Mesothelial cell of epicardium (in vitro differentiated cells): ENCODE results near the gene SALL4. TPM values are rescaled to one million over a fixed set of nuclear protein-coding genes. Genes with fewer than 3 reads are reported as not detected.
A peak's percentile ranks its signal among the peaks of the same experiment; 100 is the strongest.

Source experiments
- DNase-seq, 2 experiments: peaks; one replicate each; pipeline ENCODE4 v3.0.0; 2021; ENCODE audit warnings: low spot score in 2 of 2; ENCODE audit not compliant: unreplicated experiment in 2 of 2
- H3K27ac Mint-ChIP-seq: 2 replicates; pipeline ENCODE4 v1.8.0; 2021; ENCODE audit warnings: mixed read lengths
- H3K27me3 Mint-ChIP-seq: 2 replicates; pipeline ENCODE4 v1.8.0; 2021; ENCODE audit warnings: low read depth, mixed read lengths
- H3K36me3 Mint-ChIP-seq: 2 replicates; pipeline ENCODE4 v1.8.0; 2021; ENCODE audit warnings: mixed read lengths
- H3K4me1 Mint-ChIP-seq: 2 replicates; pipeline ENCODE4 v1.8.0; 2021; ENCODE audit warnings: mixed read lengths
- H3K4me3 Mint-ChIP-seq: 2 replicates; pipeline ENCODE4 v1.8.0; 2021; ENCODE audit warnings: mild to moderate bottlenecking, moderate library complexity, mixed read lengths
- H3K9me3 Mint-ChIP-seq: 2 replicates; pipeline ENCODE4 v1.8.0; 2021; ENCODE audit warnings: mixed read lengths
- total RNA-seq: library from RNA; stranded (reverse); gene quantifications from 3 replicates; pipeline ENCODE4 v1.2.1, GENCODE V29; 2021
- TF ChIP-seq, protein P1 (sequence below): fragments of 200-600 bp; sonication (generic); IDR thresholded peaks from one replicate; pipeline ENCODE4 v1.5.0; 2021; ENCODE audit warnings: antibody characterized with exemption; ENCODE audit not compliant: unreplicated experiment

SALL4 gene
- total RNA-seq, 1 donor from 2014 or later: 20.5 TPM

DNA sequence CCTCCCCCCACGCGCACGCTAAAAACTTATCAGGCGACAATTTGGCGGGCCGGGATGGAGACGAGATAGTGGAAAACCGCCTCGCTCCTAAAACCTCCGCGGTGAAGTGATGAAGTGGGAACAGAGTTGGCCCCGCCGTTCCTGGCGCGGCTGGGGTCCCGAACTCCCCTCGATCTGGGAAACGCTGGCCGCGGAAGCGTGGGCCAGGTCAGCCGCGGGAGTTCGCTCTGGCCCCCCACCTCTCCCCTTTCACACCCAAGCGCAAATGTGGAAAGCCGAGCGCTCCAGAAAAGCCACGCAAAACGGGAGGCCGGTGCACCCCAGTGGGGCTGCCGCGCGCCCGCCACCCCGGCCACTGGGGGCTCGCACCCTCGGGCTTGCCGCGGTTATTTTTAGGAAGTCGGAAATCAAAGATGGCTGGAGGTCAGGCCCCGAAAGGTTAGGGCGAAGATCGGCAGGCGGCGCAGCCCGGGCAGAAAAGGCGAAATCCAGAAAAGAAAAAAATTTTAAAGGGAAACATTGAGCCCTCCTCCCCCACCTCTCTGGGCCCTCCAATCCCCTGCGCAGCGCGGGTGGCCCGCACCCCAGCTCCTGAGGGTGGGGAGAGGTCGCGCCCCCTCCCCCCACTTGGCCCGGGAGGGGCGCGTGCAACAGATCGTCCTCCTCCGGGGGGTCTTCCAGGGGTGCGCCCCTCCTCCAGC lies 1.0 kb downstream of the SALL4 start:
- H3K27ac Mint-ChIP-seq: peak overlapping the region; percentile 87
- peaks cover 51% of the 10 kb centered on the region for H3K4me1 Mint-ChIP-seq
- DNase-seq: peak in 1 of 2 experiments; percentile 50
- peak overlapping the region; percentile 89 for H3K4me3 Mint-ChIP-seq
- H3K27me3 Mint-ChIP-seq: no peaks in the 10 kb centered on the region
- TF ChIP-seq, protein P1, sequence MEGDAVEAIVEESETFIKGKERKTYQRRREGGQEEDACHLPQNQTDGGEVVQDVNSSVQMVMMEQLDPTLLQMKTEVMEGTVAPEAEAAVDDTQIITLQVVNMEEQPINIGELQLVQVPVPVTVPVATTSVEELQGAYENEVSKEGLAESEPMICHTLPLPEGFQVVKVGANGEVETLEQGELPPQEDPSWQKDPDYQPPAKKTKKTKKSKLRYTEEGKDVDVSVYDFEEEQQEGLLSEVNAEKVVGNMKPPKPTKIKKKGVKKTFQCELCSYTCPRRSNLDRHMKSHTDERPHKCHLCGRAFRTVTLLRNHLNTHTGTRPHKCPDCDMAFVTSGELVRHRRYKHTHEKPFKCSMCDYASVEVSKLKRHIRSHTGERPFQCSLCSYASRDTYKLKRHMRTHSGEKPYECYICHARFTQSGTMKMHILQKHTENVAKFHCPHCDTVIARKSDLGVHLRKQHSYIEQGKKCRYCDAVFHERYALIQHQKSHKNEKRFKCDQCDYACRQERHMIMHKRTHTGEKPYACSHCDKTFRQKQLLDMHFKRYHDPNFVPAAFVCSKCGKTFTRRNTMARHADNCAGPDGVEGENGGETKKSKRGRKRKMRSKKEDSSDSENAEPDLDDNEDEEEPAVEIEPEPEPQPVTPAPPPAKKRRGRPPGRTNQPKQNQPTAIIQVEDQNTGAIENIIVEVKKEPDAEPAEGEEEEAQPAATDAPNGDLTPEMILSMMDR: no peak
- no peaks in the 10 kb centered on the region for H3K9me3 Mint-ChIP-seq
- no peaks in the 10 kb centered on the region for H3K36me3 Mint-ChIP-seq

DNA sequence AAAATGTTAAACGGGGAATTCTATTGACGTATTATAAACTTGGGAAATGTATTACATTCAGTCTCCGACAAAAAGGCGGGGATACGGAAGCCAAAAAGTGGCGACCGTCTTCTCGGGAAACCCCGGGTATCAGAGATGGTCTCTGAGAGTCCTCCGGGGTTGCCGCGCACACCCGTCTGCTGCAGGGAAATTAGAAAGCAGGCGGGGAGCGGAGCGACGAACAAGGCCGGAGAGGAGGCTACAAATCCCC lies 1.5 kb downstream of the SALL4 start:
- H3K27me3 Mint-ChIP-seq: no peaks in the 10 kb centered on the region
- H3K36me3 Mint-ChIP-seq: no peaks in the 10 kb centered on the region
- peak overlapping the region; percentile 89 for H3K4me3 Mint-ChIP-seq
- H3K27ac Mint-ChIP-seq: peak overlapping the region; percentile 87
- TF ChIP-seq, protein P1: no peak
- no peak for DNase-seq
- H3K4me1 Mint-ChIP-seq: peaks cover 54% of the 10 kb centered on the region
- H3K9me3 Mint-ChIP-seq: no peaks in the 10 kb centered on the region

DNA sequence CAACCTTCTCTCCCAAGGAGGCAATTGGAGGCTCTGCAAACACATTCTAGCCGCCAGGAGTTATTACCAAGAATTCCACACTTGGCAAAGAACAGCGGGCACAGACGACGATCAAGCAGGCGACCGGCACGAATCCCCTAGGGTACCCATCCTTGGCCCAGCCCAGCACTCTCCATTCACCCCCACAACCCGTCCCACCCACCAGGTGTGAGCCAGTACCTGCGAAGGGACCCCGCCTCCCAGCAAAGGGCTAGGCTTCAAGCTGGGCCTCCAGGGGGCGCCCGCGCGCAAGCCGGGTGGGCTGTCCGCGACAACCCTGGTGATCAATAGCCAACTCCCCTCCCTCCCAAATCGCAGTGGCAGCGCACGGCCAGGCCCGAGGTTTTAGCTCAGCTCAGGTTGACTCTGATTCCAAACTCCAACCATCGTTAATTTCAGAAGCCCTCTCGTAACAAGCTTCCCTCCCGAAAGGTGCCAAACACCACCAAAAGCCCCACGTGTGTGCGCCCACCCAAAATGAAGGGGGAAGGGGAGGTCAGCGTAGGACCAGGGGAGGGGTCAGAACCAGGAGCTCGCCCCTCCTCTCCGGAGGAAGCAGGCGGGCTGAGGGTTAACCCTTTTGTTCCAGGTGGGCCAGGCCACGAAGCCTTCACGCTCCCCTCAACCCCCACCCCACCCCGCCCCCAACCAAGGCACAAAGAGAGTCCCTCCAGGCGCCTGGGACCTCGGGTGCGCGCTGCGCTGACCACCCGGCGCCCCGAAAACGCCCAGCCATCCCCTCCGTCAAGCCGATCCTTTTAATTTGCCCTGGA lies 2.1 kb downstream of the SALL4 start:
- DNase-seq: peak; percentile 77 to 95
- Mint-ChIP-seq H3K9me3 (no peaks in the 10 kb centered on the region), H3K27me3 (no peaks in the 10 kb centered on the region), H3K4me3 (peak overlapping the region; percentile 89), H3K27ac (peak overlapping the region; percentile 87), H3K4me1 (peaks cover 54% of the 10 kb centered on the region), H3K36me3 (no peaks in the 10 kb centered on the region)
- TF ChIP-seq, protein P1: peak; percentile 92

DNA sequence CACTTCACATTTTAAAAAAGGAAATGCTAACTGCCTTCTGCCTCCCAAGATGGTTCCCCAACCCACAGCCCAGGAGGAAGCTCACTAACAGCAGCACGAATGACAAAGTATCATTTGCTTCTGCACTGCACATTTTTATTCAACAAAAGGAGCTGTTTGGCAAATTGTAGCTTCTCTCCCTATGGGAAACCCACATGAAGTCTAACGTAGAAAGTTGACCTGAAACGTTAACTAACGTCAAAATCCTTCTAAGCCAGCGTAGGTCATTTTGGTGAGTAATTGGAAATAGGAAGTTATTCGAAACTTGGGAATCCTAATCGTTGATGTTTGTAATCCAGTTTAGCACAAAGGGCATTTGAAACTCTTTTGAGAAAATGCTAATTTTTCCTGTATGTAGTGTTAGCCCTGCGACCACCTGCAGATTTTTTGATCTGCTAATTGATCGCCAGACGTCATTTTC lies 2.9 kb downstream of the SALL4 start:
- TF ChIP-seq, protein P1: no peak
- Mint-ChIP-seq H3K27me3 (no peaks in the 10 kb centered on the region), H3K4me3 (peak overlapping the region; percentile 89), H3K36me3 (no peaks in the 10 kb centered on the region), H3K9me3 (no peaks in the 10 kb centered on the region), H3K4me1 (peaks cover 54% of the 10 kb centered on the region), H3K27ac (peak overlapping the region; percentile 60)
- no peak for DNase-seq

DNA sequence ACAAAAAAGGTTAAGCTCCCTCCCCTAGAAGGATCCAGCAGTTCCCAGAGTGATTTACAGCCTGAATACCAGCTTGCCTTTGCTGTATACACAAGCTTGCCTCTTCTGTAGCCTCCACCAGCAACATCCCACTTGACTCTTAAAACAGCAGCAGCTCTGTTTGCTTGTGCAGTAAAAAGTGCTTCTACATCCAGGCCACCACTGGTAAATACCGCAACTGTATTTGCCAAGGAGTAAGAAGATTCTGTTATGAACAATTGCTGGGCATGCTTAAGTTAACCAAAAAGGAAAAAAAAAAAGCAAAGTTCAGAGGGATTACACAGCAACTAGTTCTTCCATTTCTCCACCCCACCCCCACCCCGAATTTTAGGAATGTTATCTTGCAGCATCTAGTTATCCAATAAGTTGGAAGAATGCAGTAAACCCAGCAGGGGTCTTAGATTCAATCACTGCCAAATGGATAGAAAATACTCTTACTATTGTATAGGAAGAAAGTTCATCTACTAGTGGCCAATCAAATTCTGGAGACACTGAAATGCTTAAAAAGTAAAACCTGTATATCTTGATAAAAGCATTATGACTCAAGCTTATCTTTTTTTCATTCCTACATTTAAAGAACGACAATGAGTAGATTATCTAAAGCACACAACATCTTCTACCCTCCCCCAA lies 4.8 kb downstream of the SALL4 start:
- Mint-ChIP-seq H3K4me3 (peak overlapping the region; percentile 44), H3K9me3 (no peaks in the 10 kb centered on the region), H3K27ac (peak overlapping the region; percentile 79), H3K36me3 (no peaks in the 10 kb centered on the region), H3K4me1 (peaks cover 47% of the 10 kb centered on the region), H3K27me3 (no peaks in the 10 kb centered on the region)
- DNase-seq: no peak
- TF ChIP-seq, protein P1: no peak
